ENCODE measurements around the gene NUDT17. TPM values are rescaled to one million over a fixed set of nuclear protein-coding genes. Genes with fewer than 3 reads are reported as not detected.

The NUDT17 gene
- total RNA-seq, 1 experiment from 2014 or later: 4.0 TPM

GRCh38 chr1:145877923-145878486 lies 32.6 kb downstream of the NUDT17 start:
- Histone ChIP-seq H4K5ac (ENCODE audit: insufficient read length, low read depth, low read length) (no peak overlapping the region), H3K4me1 (ENCODE audit: insufficient read depth, low read length) (peaks cover 7% of the 10 kb centered on the region), H4K20me1 (ENCODE audit: control insufficient read depth, insufficient read depth, insufficient read length) (no peaks in the 10 kb centered on the region), H3K23me2 (ENCODE audit: insufficient read length, low read depth, low read length, poor library complexity, severe bottlenecking) (no peaks in the 10 kb centered on the region), H3K56ac (ENCODE audit: insufficient read length, low read depth, low read length) (no peak overlapping the region), H3K18ac (ENCODE audit: insufficient read length, low read depth, low read length) (no peak overlapping the region), H4K8ac (replicated peaks; ENCODE audit: insufficient read length, low read depth, low read length) (no peak overlapping the region), H2BK120ac (ENCODE audit: low read depth, low read length, poor library complexity, severe bottlenecking) (no peak overlapping the region), H3K27ac (ENCODE audit: insufficient read length, low read depth, low read length) (no peak overlapping the region), H3K14ac (ENCODE audit: insufficient read depth, low read length) (no peak overlapping the region), H3K79me2 (ENCODE audit: insufficient read depth, low read length) (no peaks in the 10 kb centered on the region), H2AK5ac (ENCODE audit: insufficient read length, low read length) (no peak overlapping the region), H3K4ac (ENCODE audit: low read depth, low read length) (no peak overlapping the region), H3K23ac (ENCODE audit: insufficient read length, low read depth, low read length) (no peak overlapping the region), H3K4me2 (ENCODE audit: insufficient read depth, insufficient read length, low read length) (no peak overlapping the region), H3K9ac (ENCODE audit: extremely low read depth, insufficient read length, low read length) (no peak overlapping the region), H3K27me3 (ENCODE audit: insufficient read depth, low read length) (no peaks in the 10 kb centered on the region; the same call in 1 of the 2 replicates), H3K9me3 (ENCODE audit: control insufficient read depth, low read depth, low read length) (no peaks in the 10 kb centered on the region), H2BK15ac (ENCODE audit: low read depth, low read length) (no peak overlapping the region), H2BK5ac (ENCODE audit: insufficient read length, low read length) (no peak overlapping the region), H2AFZ (ENCODE audit: low read length) (no peak overlapping the region), H2BK12ac (ENCODE audit: insufficient read length, low read depth, low read length) (no peak overlapping the region), H2BK20ac (ENCODE audit: low read depth, low read length, poor library complexity, severe bottlenecking) (no peak overlapping the region), H3K79me1 (ENCODE audit: insufficient read depth, low read depth, low read length, poor library complexity, severe bottlenecking) (no peaks in the 10 kb centered on the region), H4K91ac (ENCODE audit: insufficient read length, low read depth, low read length) (no peak overlapping the region), H3T11ph (ENCODE audit: low read length) (no peak overlapping the region)
- Mint-ChIP-seq H3K4me3 (no peak overlapping the region), H3K4me1 (peaks cover 31 to 37% of the 10 kb centered on the region in 2 experiments), H3K9me3 (no peaks in the 10 kb centered on the region), H3K27ac (no peak overlapping the region), H3K36me3 (ENCODE audit: insufficient read depth in 1 of 3, low read depth in 3 of 3) (no peaks in the 10 kb centered on the region), H3K27me3 (ENCODE audit: low read depth) (peaks cover 40% of the 10 kb centered on the region)
- DNase-seq: no peak
- no CpG with 5 or more reads among the region's 7 CpGs for WGBS (ENCODE audit: extremely low coverage, insufficient read length, low lambda C conversion rate)
- no peak for TF ChIP-seq CTCF (conservative IDR thresholded peaks at IDR 0.05)
